ENCODE data around the gene URB1.

URB1 gene

GRCh38 chr21:32340863-32341848 is 51.7 kb downstream of the URB1 start:
- H3K9me3 ChIP-seq (ENCODE audit: control insufficient read depth, low read length): no peaks in the 10 kb centered on the region
- H3K27me3 ChIP-seq (ENCODE audit: control insufficient read depth, insufficient read depth, low read length): no peaks in the 10 kb centered on the region
- H3K9ac ChIP-seq: no peak overlapping the region
- H3K27ac ChIP-seq: no peak overlapping the region
- TF ChIP-seq CTCF (IDR thresholded peaks at IDR 0.05): no peak
- H3K4me2 ChIP-seq (ENCODE audit: low read length): no peak overlapping the region
- H3K4me3 ChIP-seq (ENCODE audit: low read depth, low read length): no peak overlapping the region
- no peaks in the 10 kb centered on the region for H3K79me2 ChIP-seq
- H3K4me1 ChIP-seq: no peaks in the 10 kb centered on the region
- no peaks in the 10 kb centered on the region for H3K36me3 ChIP-seq (ENCODE audit: control insufficient read depth, insufficient read depth, low read length)
- no peak overlapping the region for H2AFZ ChIP-seq

- TF ChIP-seq CTCF (IDR thresholded peaks at IDR 0.05): no peak
- Histone ChIP-seq H3K4me1 (no peaks in the 10 kb centered on the region), H3K9me3 (ENCODE audit: control insufficient read depth, low read length) (no peaks in the 10 kb centered on the region), H3K4me3 (ENCODE audit: low read depth, low read length) (no peak overlapping the region), H3K36me3 (ENCODE audit: control insufficient read depth, insufficient read depth, low read length) (no peaks in the 10 kb centered on the region), H3K9ac (no peak overlapping the region), H2AFZ (no peak overlapping the region), H3K79me2 (no peaks in the 10 kb centered on the region), H3K27me3 (ENCODE audit: control insufficient read depth, insufficient read depth, low read length) (no peaks in the 10 kb centered on the region), H3K27ac (no peak overlapping the region), H3K4me2 (ENCODE audit: low read length) (no peak overlapping the region)
These were observed 54.4 kb downstream of the URB1 start for GRCh38 chr21:32338209-32338921.

- Histone ChIP-seq H3K9me3 (ENCODE audit: control insufficient read depth, low read length) (no peaks in the 10 kb centered on the region), H3K4me1 (no peaks in the 10 kb centered on the region), H3K79me2 (no peaks in the 10 kb centered on the region), H3K9ac (no peak overlapping the region), H3K36me3 (ENCODE audit: control insufficient read depth, insufficient read depth, low read length) (no peaks in the 10 kb centered on the region), H3K4me3 (ENCODE audit: low read depth, low read length) (no peak overlapping the region), H3K27me3 (ENCODE audit: control insufficient read depth, insufficient read depth, low read length) (no peaks in the 10 kb centered on the region), H3K27ac (no peak overlapping the region), H2AFZ (no peak overlapping the region), H3K4me2 (ENCODE audit: low read length) (no peak overlapping the region)
- no peak for TF ChIP-seq CTCF (IDR thresholded peaks at IDR 0.05)
These were observed 55.6 kb downstream of the URB1 start for GRCh38 chr21:32337206-32337605.

GRCh38 chr21:32336711-32337110 is 56.1 kb downstream of the URB1 start:
- H3K4me1 ChIP-seq: no peaks in the 10 kb centered on the region
- no peak overlapping the region for H3K27ac ChIP-seq
- no peaks in the 10 kb centered on the region for H3K36me3 ChIP-seq (ENCODE audit: control insufficient read depth, insufficient read depth, low read length)
- H3K4me3 ChIP-seq (ENCODE audit: low read depth, low read length): no peak overlapping the region
- H3K4me2 ChIP-seq (ENCODE audit: low read length): no peak overlapping the region
- H3K9me3 ChIP-seq (ENCODE audit: control insufficient read depth, low read length): no peaks in the 10 kb centered on the region
- H2AFZ ChIP-seq: no peak overlapping the region
- H3K27me3 ChIP-seq (ENCODE audit: control insufficient read depth, insufficient read depth, low read length): no peaks in the 10 kb centered on the region
- H3K79me2 ChIP-seq: no peaks in the 10 kb centered on the region
- no peak overlapping the region for H3K9ac ChIP-seq
- TF ChIP-seq CTCF (IDR thresholded peaks at IDR 0.05): no peak

Measured in parathyroid adenoma (tissue), 2 donors.